SK-N-SH (cell line): ENCODE results near the gene ERAP2.

Experiments used
- FOXJ3 ChIP-seq: sonication (generic); formaldehyde crosslinking; IDR thresholded peaks from 2 replicates; pipeline ENCODE4 v1.5.1; 2020; ENCODE audit warnings: mild to moderate bottlenecking, missing genetic modification reagents
- GATA2 ChIP-seq: sonication (generic); formaldehyde crosslinking; IDR thresholded peaks from 2 replicates; pipeline ENCODE4 v1.5.0; 2020; ENCODE audit warnings: mild to moderate bottlenecking, missing genetic modification reagents
- TF ChIP-seq, protein P1 (sequence below): fragments of 200-600 bp; sonication (generic); IDR thresholded peaks from 2 replicates; pipeline ENCODE4 v1.6.1; 2017; ENCODE audit warnings: antibody characterized with exemption, mild to moderate bottlenecking, moderate library complexity

DNA sequence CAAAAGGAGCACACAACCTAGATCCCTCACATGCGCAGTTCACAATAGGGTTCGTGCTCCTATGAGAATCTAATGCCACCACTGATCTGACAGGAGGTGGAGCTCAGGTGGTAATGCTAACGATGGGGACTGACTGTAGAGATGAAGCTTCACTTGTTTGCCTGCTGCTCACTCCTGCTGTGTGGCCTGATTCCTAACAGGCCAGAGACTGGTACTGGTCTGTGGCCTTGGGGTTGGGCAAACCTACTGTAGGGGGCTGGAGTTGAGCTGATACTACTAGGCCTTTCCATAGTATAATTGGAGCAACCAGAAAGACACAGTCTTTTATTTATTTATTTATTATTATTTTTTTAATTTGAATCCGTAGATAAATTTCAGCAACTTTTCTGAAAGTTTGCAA lies 64.8 kb downstream of the ERAP2 start:
- TF ChIP-seq, protein P1, sequence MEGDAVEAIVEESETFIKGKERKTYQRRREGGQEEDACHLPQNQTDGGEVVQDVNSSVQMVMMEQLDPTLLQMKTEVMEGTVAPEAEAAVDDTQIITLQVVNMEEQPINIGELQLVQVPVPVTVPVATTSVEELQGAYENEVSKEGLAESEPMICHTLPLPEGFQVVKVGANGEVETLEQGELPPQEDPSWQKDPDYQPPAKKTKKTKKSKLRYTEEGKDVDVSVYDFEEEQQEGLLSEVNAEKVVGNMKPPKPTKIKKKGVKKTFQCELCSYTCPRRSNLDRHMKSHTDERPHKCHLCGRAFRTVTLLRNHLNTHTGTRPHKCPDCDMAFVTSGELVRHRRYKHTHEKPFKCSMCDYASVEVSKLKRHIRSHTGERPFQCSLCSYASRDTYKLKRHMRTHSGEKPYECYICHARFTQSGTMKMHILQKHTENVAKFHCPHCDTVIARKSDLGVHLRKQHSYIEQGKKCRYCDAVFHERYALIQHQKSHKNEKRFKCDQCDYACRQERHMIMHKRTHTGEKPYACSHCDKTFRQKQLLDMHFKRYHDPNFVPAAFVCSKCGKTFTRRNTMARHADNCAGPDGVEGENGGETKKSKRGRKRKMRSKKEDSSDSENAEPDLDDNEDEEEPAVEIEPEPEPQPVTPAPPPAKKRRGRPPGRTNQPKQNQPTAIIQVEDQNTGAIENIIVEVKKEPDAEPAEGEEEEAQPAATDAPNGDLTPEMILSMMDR = no peak
- TF ChIP-seq GATA2 (no peak), FOXJ3 (no peak)
